HepG2 (cell line): ENCODE measurements around the gene SLC2A2. TPM values are rescaled to one million over a fixed set of nuclear protein-coding genes. Genes with fewer than 3 reads are reported as not detected.

Experiments
- CEBPG ChIP-seq: IDR thresholded peaks from 2 replicates; pipeline ENCODE4 v1.6.1; 2016
- ELF4 ChIP-seq: sonication (generic); formaldehyde crosslinking; IDR thresholded peaks from 2 replicates; pipeline ENCODE4 v1.5.0; 2020; ENCODE audit warnings: missing genetic modification reagents, mild to moderate bottlenecking, moderate library complexity, borderline replicate concordance
- FOXA3 ChIP-seq: IDR thresholded peaks from 2 replicates; pipeline ENCODE4 v1.6.1; 2016; ENCODE audit warnings: missing genetic modification reagents, missing compliant biosample characterization
- GTF2F1 ChIP-seq: fragments of 150-350 bp; IDR thresholded peaks from 2 replicates; pipeline ENCODE4 v1.6.1; 2014; ENCODE audit warnings: low read length
- HDAC2 ChIP-seq: sonication (generic); formaldehyde crosslinking; IDR thresholded peaks from 2 replicates; pipeline ENCODE4 v1.4.0; 2020; ENCODE audit warnings: missing genetic modification reagents
- NFKB2 ChIP-seq: sonication (generic); formaldehyde crosslinking; IDR thresholded peaks from 2 replicates; pipeline ENCODE4 v1.4.0; 2020; ENCODE audit warnings: missing genetic modification reagents, borderline replicate concordance
- RARG ChIP-seq: sonication (generic); formaldehyde crosslinking; IDR thresholded peaks from 2 replicates; pipeline ENCODE4 v1.4.0; 2020; ENCODE audit warnings: low read depth, mild to moderate bottlenecking, missing genetic modification reagents
- RNF2 ChIP-seq: fragments of 450-650 bp; conservative IDR thresholded peaks from 2 replicates; pipeline ENCODE4 v1.6.1; 2016; ENCODE audit warnings: low read depth
- SOX6 ChIP-seq, 2 experiments: fragments of 450-650 bp in 1 of 2; sonication (generic) in 1 of 2; formaldehyde crosslinking in 1 of 2; IDR thresholded peaks; 2 replicates each; pipeline versions ENCODE4 v1.4.0 to v1.6.1; 2017 to 2020; ENCODE audit warnings: antibody characterized with exemption in 1 of 2, mild to moderate bottlenecking in 1 of 2, missing genetic modification reagents in 1 of 2
- STAG1 ChIP-seq: sonication (generic); formaldehyde crosslinking; IDR thresholded peaks from 2 replicates; pipeline ENCODE4 v1.4.0; 2020; ENCODE audit warnings: missing genetic modification reagents
- YEATS2 ChIP-seq: sonication (generic); formaldehyde crosslinking; IDR thresholded peaks from 2 replicates; pipeline ENCODE4 v1.4.0; 2020; ENCODE audit warnings: missing genetic modification reagents, borderline replicate concordance
- ZBTB20 ChIP-seq: sonication (generic); formaldehyde crosslinking; IDR thresholded peaks from 2 replicates; pipeline ENCODE4 v1.8.1; 2023; ENCODE audit warnings: missing genetic modification reagents, low read depth, mild to moderate bottlenecking, borderline replicate concordance
- ZFYVE20 ChIP-seq: sonication (generic); formaldehyde crosslinking; IDR thresholded peaks from 2 replicates; pipeline ENCODE4 v1.8.0; 2023; ENCODE audit warnings: low read depth, mild to moderate bottlenecking, moderate library complexity, missing genetic modification reagents, borderline replicate concordance
- ZNF207 ChIP-seq: fragments of 450-650 bp; IDR thresholded peaks from 2 replicates; pipeline ENCODE4 v1.6.1; 2016; ENCODE audit warnings: antibody characterized with exemption, borderline replicate concordance
- ZNF552 ChIP-seq: sonication (generic); formaldehyde crosslinking; IDR thresholded peaks from 2 replicates; pipeline ENCODE4 v1.9.0; 2022; ENCODE audit warnings: missing genetic modification reagents, mild to moderate bottlenecking, borderline replicate concordance
- ZNF577 ChIP-seq: sonication (generic); formaldehyde crosslinking; IDR thresholded peaks from 2 replicates; pipeline ENCODE4 v1.4.0; 2020; ENCODE audit warnings: mild to moderate bottlenecking, low read depth, missing genetic modification reagents, borderline replicate concordance
- ZNF713 ChIP-seq: sonication (generic); formaldehyde crosslinking; IDR thresholded peaks from 2 replicates; pipeline ENCODE4 v1.4.0; 2020; ENCODE audit warnings: mild to moderate bottlenecking, missing genetic modification reagents
- polyA plus RNA-seq, 8 experiments: library from polyadenylated mRNA; depleted of rRNA in 3 of 8; stranded (reverse) in 7 of 8; unstranded in 1 of 8; fragments of >200 nt; fragmentation: Illumina TruSeq in 4 of 8; extraction: Trizol in 4 of 8; gene quantifications; 2 replicates each; pipeline versions ENCODE4 v1.2.1 to v1.2.3, GENCODE V29; 2011 to 2016; ENCODE audit warnings: low read depth in 4 of 8, missing spikeins in 1 of 8, mixed read lengths in 1 of 8; ENCODE audit not compliant: insufficient read depth in 1 of 8
- total RNA-seq, 5 experiments: library from RNA; depleted of rRNA; stranded (reverse); fragments of >200 nt; fragmentation: Illumina TruSeq; extraction: Trizol; gene quantifications; 2 replicates each; pipeline ENCODE4 v1.2.3, GENCODE V29; 2016; ENCODE audit warnings: low read depth in 1 of 5
- TF ChIP-seq, protein P1 (sequence below): sonication (generic); formaldehyde crosslinking; IDR thresholded peaks from 2 replicates; pipeline ENCODE4 v1.4.0; 2020; ENCODE audit warnings: missing genetic modification reagents, borderline replicate concordance
- TF ChIP-seq, protein P2 (sequence below): sonication (generic); formaldehyde crosslinking; IDR thresholded peaks from 2 replicates; pipeline ENCODE4 v1.5.0; 2020; ENCODE audit warnings: missing genetic modification reagents
- TF ChIP-seq, protein P3 (sequence below): sonication (generic); formaldehyde crosslinking; IDR thresholded peaks from 2 replicates; pipeline ENCODE4 v1.4.0; 2020; ENCODE audit warnings: missing genetic modification reagents, low read depth, mild to moderate bottlenecking, borderline replicate concordance
- TF ChIP-seq, protein P4 (sequence below): sonication (generic); formaldehyde crosslinking; conservative IDR thresholded peaks from 2 replicates; pipeline ENCODE4 v1.5.0; 2020; ENCODE audit warnings: missing genetic modification reagents
- TF ChIP-seq, protein P5 (sequence below): sonication (generic); formaldehyde crosslinking; IDR thresholded peaks from 2 replicates; pipeline ENCODE4 v1.8.1; 2022; ENCODE audit warnings: mild to moderate bottlenecking, missing genetic modification reagents

SLC2A2 gene
- total and polyA plus RNA-seq, 2 of the 13 experiments (the other 11 are each of a cell fraction or from before 2014, with no cell fraction given) = 19.5 to 23.2 TPM

DNA sequence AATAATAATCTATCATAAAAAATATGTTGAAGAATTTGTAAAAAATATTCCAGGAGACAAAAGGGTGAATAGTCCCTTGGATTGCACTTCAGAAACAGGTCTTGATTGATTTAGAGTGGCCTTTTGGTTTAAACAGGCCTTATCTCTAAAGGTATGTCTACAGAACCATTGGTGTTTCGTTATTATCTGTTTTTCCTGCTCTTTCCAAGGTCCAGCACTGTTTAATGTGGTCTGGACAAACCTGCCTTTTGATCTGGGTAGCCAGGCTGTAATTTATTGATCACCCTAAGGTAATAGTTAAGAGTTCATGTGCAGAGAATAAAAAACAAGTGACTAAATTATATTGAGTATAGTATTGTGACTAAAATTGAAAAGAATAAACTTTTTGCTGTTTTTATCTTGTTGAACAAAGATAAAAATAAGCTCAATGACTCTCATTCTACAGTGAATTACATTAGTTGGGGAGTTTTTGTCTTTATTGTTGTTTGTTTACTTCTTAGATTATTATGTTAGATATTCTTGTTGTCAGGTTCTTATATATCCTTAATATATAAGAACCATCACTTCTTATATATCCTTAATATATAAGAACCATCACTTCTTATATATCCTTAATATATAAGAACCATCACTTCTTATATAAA, 25.1 kb downstream of the SLC2A2 start (continued):
- TF ChIP-seq ZBTB20 (CRISPR knock-in tag) (peak; percentile 91; the same call in 1 of the 2 replicates), RNF2 (no peak), CEBPG (CRISPR knock-in tag) (peak; percentile 84), ZNF577 (CRISPR knock-in tag) (no peak), ZFYVE20 (CRISPR knock-in tag) (no peak), GTF2F1 (no peak), SOX6 (IDR thresholded peaks at IDR 0.05) (no peak), SOX6 (CRISPR knock-in tag; IDR thresholded peaks at IDR 0.05) (peak; percentile 89), RARG (CRISPR knock-in tag) (no peak), ZNF207 (no peak), STAG1 (CRISPR knock-in tag) (peak; percentile 30; the same call in 1 of the 2 replicates), HDAC2 (CRISPR knock-in tag) (peak; percentile 94), NFKB2 (CRISPR knock-in tag) (no peak), ZNF552 (no peak), ELF4 (no peak), ZNF713 (CRISPR knock-in tag) (no peak), FOXA3 (peak; percentile 94), YEATS2 (CRISPR knock-in tag) (no peak)
- TF ChIP-seq, protein P1, sequence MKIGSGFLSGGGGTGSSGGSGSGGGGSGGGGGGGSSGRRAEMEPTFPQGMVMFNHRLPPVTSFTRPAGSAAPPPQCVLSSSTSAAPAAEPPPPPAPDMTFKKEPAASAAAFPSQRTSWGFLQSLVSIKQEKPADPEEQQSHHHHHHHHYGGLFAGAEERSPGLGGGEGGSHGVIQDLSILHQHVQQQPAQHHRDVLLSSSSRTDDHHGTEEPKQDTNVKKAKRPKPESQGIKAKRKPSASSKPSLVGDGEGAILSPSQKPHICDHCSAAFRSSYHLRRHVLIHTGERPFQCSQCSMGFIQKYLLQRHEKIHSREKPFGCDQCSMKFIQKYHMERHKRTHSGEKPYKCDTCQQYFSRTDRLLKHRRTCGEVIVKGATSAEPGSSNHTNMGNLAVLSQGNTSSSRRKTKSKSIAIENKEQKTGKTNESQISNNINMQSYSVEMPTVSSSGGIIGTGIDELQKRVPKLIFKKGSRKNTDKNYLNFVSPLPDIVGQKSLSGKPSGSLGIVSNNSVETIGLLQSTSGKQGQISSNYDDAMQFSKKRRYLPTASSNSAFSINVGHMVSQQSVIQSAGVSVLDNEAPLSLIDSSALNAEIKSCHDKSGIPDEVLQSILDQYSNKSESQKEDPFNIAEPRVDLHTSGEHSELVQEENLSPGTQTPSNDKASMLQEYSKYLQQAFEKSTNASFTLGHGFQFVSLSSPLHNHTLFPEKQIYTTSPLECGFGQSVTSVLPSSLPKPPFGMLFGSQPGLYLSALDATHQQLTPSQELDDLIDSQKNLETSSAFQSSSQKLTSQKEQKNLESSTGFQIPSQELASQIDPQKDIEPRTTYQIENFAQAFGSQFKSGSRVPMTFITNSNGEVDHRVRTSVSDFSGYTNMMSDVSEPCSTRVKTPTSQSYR = peak; percentile 53; the same call in 1 of the 2 replicates
- TF ChIP-seq, protein P2, sequence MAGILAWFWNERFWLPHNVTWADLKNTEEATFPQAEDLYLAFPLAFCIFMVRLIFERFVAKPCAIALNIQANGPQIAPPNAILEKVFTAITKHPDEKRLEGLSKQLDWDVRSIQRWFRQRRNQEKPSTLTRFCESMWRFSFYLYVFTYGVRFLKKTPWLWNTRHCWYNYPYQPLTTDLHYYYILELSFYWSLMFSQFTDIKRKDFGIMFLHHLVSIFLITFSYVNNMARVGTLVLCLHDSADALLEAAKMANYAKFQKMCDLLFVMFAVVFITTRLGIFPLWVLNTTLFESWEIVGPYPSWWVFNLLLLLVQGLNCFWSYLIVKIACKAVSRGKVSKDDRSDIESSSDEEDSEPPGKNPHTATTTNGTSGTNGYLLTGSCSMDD = no peak
- TF ChIP-seq, protein P3, sequence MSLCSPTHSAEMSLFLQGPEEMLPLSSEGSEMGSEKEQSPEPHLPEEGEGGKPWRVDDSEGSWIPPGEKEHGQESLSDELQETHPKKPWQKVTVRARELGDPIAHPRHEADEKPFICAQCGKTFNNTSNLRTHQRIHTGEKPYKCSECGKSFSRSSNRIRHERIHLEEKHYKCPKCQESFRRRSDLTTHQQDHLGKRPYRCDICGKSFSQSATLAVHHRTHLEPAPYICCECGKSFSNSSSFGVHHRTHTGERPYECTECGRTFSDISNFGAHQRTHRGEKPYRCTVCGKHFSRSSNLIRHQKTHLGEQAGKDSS (CRISPR knock-in tag) = no peak
- TF ChIP-seq, protein P4, sequence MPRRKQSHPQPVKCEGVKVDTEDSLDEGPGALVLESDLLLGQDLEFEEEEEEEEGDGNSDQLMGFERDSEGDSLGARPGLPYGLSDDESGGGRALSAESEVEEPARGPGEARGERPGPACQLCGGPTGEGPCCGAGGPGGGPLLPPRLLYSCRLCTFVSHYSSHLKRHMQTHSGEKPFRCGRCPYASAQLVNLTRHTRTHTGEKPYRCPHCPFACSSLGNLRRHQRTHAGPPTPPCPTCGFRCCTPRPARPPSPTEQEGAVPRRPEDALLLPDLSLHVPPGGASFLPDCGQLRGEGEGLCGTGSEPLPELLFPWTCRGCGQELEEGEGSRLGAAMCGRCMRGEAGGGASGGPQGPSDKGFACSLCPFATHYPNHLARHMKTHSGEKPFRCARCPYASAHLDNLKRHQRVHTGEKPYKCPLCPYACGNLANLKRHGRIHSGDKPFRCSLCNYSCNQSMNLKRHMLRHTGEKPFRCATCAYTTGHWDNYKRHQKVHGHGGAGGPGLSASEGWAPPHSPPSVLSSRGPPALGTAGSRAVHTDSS (CRISPR knock-in tag) = no peak
- TF ChIP-seq, protein P5, sequence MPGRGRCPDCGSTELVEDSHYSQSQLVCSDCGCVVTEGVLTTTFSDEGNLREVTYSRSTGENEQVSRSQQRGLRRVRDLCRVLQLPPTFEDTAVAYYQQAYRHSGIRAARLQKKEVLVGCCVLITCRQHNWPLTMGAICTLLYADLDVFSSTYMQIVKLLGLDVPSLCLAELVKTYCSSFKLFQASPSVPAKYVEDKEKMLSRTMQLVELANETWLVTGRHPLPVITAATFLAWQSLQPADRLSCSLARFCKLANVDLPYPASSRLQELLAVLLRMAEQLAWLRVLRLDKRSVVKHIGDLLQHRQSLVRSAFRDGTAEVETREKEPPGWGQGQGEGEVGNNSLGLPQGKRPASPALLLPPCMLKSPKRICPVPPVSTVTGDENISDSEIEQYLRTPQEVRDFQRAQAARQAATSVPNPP (CRISPR knock-in tag) = no peak
